IMR-90 (cell line): ENCODE measurements around the gene DERL3. TPM values are rescaled to one million over a fixed set of nuclear protein-coding genes. Genes with fewer than 3 reads are reported as not detected.

Experiments
- ATAC-seq: fragments of 200-7000 bp; cut with Tn5 transposase; 2 replicates; pipeline ENCODE4 v1.9.1; 2020; ENCODE audit warnings: low read depth, mild to moderate bottlenecking, moderate library complexity
- BruUV-seq: library from RNA; stranded (reverse); fragments of 400-500 nt; replicated peaks from 2 replicates; lab custom pipeline; 2021; lab: Mats Ljungman, UMichigan
- CTCF ChIA-PET: fragments of 300-600 bp; formaldehyde crosslinking; extraction: SDS; loops from one replicate; lab custom pipeline; 2021; ENCODE audit warnings: antibody characterized with exemption; lab: Yijun Ruan, JAX
- POLR2A ChIA-PET: fragments of 300-600 bp; sonication (Branson Sonifier 250); formaldehyde crosslinking; loops from one replicate; lab custom pipeline; 2022; ENCODE audit warnings: antibody characterized with exemption; ENCODE audit not compliant: unreplicated experiment; lab: Charles Lee
- DNase-seq: peaks from one replicate; pipeline ENCODE4 v3.0.0; 2013
- H2AFZ ChIP-seq: replicated peaks from 2 replicates; pipeline ENCODE3; 2013; ENCODE audit warnings: low read length, mild to moderate bottlenecking; ENCODE audit not compliant: poor library complexity
- H2AK5ac ChIP-seq: 2 replicates; pipeline ENCODE4 v1.6.1; 2013; ENCODE audit warnings: low read depth, low read length, inconsistent platforms
- H2AK9ac ChIP-seq: replicated peaks from 2 replicates; pipeline ENCODE3; 2013; ENCODE audit warnings: mild to moderate bottlenecking, low read depth, low read length, moderate library complexity; ENCODE audit not compliant: poor library complexity
- H2BK120ac ChIP-seq: 2 replicates; pipeline ENCODE4 v1.6.1; 2013; ENCODE audit warnings: low read depth, low read length, inconsistent platforms
- H2BK15ac ChIP-seq: 3 replicates; pipeline ENCODE4 v1.6.1; 2013; ENCODE audit warnings: low read depth, low read length, inconsistent platforms
- H2BK20ac ChIP-seq: 2 replicates; pipeline ENCODE4 v1.6.1; 2013; ENCODE audit warnings: low read depth, mild to moderate bottlenecking, inconsistent platforms, low read length, moderate library complexity
- H2BK5ac ChIP-seq: 2 replicates; pipeline ENCODE4 v1.6.1; 2013; ENCODE audit warnings: mild to moderate bottlenecking, low read depth, low read length, inconsistent platforms; ENCODE audit not compliant: poor library complexity, severe bottlenecking
- H3K14ac ChIP-seq: replicated peaks from 2 replicates; pipeline ENCODE4 v1.6.1; 2013; ENCODE audit warnings: low read depth, low read length, inconsistent platforms
- H3K18ac ChIP-seq: 2 replicates; pipeline ENCODE4 v1.6.1; 2013; ENCODE audit warnings: low read depth, low read length, control low read depth
- H3K23ac ChIP-seq: 2 replicates; pipeline ENCODE4 v1.6.1; 2013; ENCODE audit warnings: low read depth, low read length, inconsistent platforms
- H3K27ac ChIP-seq: 2 replicates; pipeline ENCODE4 v1.5.1; 2013; ENCODE audit warnings: mild to moderate bottlenecking, control low read depth, low read length; ENCODE audit not compliant: insufficient read depth
- H3K27me3 ChIP-seq: 2 replicates; pipeline ENCODE4 v1.6.1; 2013; ENCODE audit warnings: low read length; ENCODE audit not compliant: control insufficient read depth, insufficient read depth
- H3K36me3 ChIP-seq: 2 replicates; pipeline ENCODE4 v1.6.1; 2013; ENCODE audit warnings: low read length, mixed read lengths; ENCODE audit not compliant: control insufficient read depth, insufficient read depth
- H3K4ac ChIP-seq: 2 replicates; pipeline ENCODE4 v1.6.1; 2013; ENCODE audit warnings: low read depth, low read length, inconsistent platforms
- H3K4me1 ChIP-seq: 2 replicates; pipeline ENCODE4 v1.6.1; 2013; ENCODE audit warnings: low read length, mixed read lengths; ENCODE audit not compliant: control insufficient read depth, insufficient read depth
- H3K4me2 ChIP-seq: 2 replicates; pipeline ENCODE4 v1.6.1; 2013; ENCODE audit warnings: low read depth, mild to moderate bottlenecking, control low read depth, low read length, moderate library complexity
- H3K4me3 ChIP-seq: 2 replicates; pipeline ENCODE4 v1.5.1; 2013; ENCODE audit warnings: low read depth, mild to moderate bottlenecking, control low read depth, low read length, moderate library complexity; ENCODE audit not compliant: insufficient read depth
- H3K56ac ChIP-seq: 2 replicates; pipeline ENCODE4 v1.6.1; 2013; ENCODE audit warnings: low read length, inconsistent platforms; ENCODE audit not compliant: insufficient read depth; ENCODE audit errors: extremely low read depth
- H3K79me1 ChIP-seq, 2 experiments: 2 replicates each; pipeline ENCODE4 v1.6.1; 2013; ENCODE audit warnings: low read length in 2 of 2, inconsistent platforms in 1 of 2, low read depth in 1 of 2
- H3K9ac ChIP-seq: 2 replicates; pipeline ENCODE4 v1.6.1; 2013; ENCODE audit warnings: low read depth, low read length, control low read depth
- H3K9me1 ChIP-seq: 2 replicates; pipeline ENCODE4 v1.6.1; 2013; ENCODE audit warnings: low read length, inconsistent platforms; ENCODE audit not compliant: insufficient read depth
- H3K9me3 ChIP-seq: 2 replicates; pipeline ENCODE4 v1.6.1; 2013; ENCODE audit warnings: low read length; ENCODE audit not compliant: control insufficient read depth, insufficient read depth
- H4K20me1 ChIP-seq: 2 replicates; pipeline ENCODE4 v1.6.1; 2013; ENCODE audit warnings: low read length, inconsistent platforms; ENCODE audit not compliant: insufficient read depth
- H4K5ac ChIP-seq: 2 replicates; pipeline ENCODE4 v1.6.1; 2013; ENCODE audit warnings: mild to moderate bottlenecking, low read depth, low read length, control low read depth
- H4K8ac ChIP-seq, 2 experiments: 2 replicates each; pipeline ENCODE4 v1.6.1; 2013; ENCODE audit warnings: low read depth in 2 of 2, low read length in 2 of 2, control low read depth in 1 of 2, inconsistent platforms in 1 of 2
- H4K91ac ChIP-seq: 2 replicates; pipeline ENCODE4 v1.6.1; 2013; ENCODE audit warnings: low read depth, low read length, inconsistent platforms; ENCODE audit not compliant: insufficient read depth
- BHLHE40 ChIP-seq: fragments of 150-350 bp; IDR thresholded peaks from 2 replicates; pipeline ENCODE4 v1.6.1; 2016; ENCODE audit warnings: mild to moderate bottlenecking, low read depth, low read length
- WGBS, 2 experiments: methylation state at CpG; one replicate each; pipeline versions ENCODE4 v1.1.5 to v1.1.7; 2013; ENCODE audit warnings: missing lambda C conversion rate in 2 of 2; ENCODE audit not compliant: insufficient read length in 1 of 2; ENCODE audit errors: extremely low coverage in 2 of 2; 5-methylcytosine and 5-hydroxymethylcytosine counted together
- dilution Hi-C: fragments of 300-500 bp; cut with HindIII; formaldehyde crosslinking; loops from one replicate; pipeline ENCODE4 v1.14.3; 2018; ENCODE audit warnings: low sequenced_read_pairs; ENCODE audit not compliant: unreplicated experiment
- in situ Hi-C: fragments of 300-500 bp; cut with MboI; formaldehyde crosslinking; loops from 3 replicates; pipeline ENCODE4 v1.14.3; 2019; ENCODE audit warnings: low sequenced_read_pairs, inconsistent platforms, mixed read lengths
- intact Hi-C: fragments of 100-400 bp; cut with micrococcal nuclease; formaldehyde crosslinking; loops from 2 replicates; pipeline ENCODE4 v1.10.0; 2022
- polyA plus RNA-seq, 3 experiments: library from polyadenylated mRNA; depleted of rRNA; stranded (reverse); fragments of >200 nt; gene quantifications; 2 replicates each; pipeline ENCODE4 v1.2.3, GENCODE V29; 2012; ENCODE audit warnings: low replicate concordance in 1 of 3
- total RNA-seq: library from RNA; depleted of rRNA; stranded (reverse); fragments of >200 nt; gene quantifications from 2 replicates; pipeline ENCODE4 v1.2.3, GENCODE V29; 2012
- TF ChIP-seq, protein P1 (sequence below): conservative IDR thresholded peaks from 2 replicates; pipeline ENCODE4 v1.5.1; 2012; ENCODE audit warnings: mild to moderate bottlenecking, low read depth, low read length, improper control_type of control experiment

Gene DERL3
- total and polyA plus RNA-seq, 2 of the 4 experiments (the other 2 are of a cell fraction) = 0.18 to 0.62 TPM

DNA sequence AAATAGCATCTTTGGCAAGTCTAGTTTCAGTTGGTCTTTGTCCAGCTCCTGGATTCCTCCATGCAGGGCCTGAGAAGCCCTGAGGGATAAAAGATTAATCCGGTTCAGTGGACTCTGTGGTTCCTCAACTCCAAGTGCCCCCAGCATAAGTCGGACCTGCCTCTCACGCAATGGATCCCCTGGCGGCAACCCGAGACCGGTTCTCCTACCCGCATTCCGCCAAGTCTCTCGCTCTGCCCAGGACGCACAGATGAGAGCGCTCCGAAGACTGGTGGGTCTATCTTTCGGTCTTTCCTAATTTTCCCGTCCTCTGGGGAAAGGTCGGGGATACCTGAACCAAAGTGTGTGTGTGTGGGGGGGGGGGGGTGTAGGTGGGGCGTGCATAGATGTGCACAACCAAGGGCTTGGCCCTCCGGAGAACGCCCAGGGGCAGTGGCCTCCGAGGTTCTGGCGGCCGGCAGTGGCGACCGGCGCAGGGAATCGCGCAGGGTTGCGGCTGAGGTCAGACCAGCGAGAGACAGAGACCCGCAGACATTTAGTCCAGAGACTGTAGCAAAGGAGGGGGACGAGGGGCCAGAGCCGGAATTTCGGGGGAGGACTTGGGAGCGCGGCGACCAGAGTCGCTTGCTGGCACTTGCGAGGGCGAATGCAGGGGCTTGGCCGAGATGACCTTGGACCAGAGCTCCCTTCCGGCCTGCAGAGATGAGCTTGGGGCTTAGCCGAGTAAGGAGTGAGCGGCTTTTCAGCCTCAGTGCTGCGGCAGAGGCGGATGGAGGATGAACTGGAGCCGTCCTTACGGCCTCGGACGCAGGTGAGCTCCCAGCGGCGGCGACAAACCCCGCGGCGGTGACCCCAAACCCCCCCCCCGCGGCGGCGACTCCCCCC is 18.2 kb upstream of the DERL3 start:
- ATAC-seq = peak; percentile 68
- H3K36me3 ChIP-seq = no peaks in the 10 kb centered on the region
- ChIA-PET CTCF (interaction anchor here (1.0 to 1.3 kb wide), 3 partner anchors 7 to 86 kb away, joined by 4 to 6 read pairs (median 5); partner anchors contain the start of gene MIF), POLR2A (interaction anchor here (0.5 to 0.7 kb wide), 4 partner anchors 113 to 358 kb away, joined by 3 to 7 read pairs (median 4); no protein-coding TSS in a partner anchor)
- H3K9ac ChIP-seq = peak overlapping the region; percentile 58
- no peaks in the 10 kb centered on the region for H3K9me3 ChIP-seq
- peak overlapping the region; percentile 33 for H3K4me3 ChIP-seq
- no peak overlapping the region for H2BK20ac ChIP-seq
- H2AK9ac ChIP-seq = peak overlapping the region; percentile 69
- peak; percentile 46 for DNase-seq
- no peak overlapping the region for H2BK15ac ChIP-seq
- H2BK5ac ChIP-seq = peak overlapping the region; percentile 42
- H4K20me1 ChIP-seq = no peaks in the 10 kb centered on the region
- H3K79me1 ChIP-seq = peaks cover 0 to 16% of the 10 kb centered on the region in 2 experiments; a peak in 1 of 4 replicates
- peak overlapping the region; percentile 5; the same call in 1 of the 2 replicates for H3K18ac ChIP-seq
- TF ChIP-seq BHLHE40 = no peak
- TF ChIP-seq, protein P1, sequence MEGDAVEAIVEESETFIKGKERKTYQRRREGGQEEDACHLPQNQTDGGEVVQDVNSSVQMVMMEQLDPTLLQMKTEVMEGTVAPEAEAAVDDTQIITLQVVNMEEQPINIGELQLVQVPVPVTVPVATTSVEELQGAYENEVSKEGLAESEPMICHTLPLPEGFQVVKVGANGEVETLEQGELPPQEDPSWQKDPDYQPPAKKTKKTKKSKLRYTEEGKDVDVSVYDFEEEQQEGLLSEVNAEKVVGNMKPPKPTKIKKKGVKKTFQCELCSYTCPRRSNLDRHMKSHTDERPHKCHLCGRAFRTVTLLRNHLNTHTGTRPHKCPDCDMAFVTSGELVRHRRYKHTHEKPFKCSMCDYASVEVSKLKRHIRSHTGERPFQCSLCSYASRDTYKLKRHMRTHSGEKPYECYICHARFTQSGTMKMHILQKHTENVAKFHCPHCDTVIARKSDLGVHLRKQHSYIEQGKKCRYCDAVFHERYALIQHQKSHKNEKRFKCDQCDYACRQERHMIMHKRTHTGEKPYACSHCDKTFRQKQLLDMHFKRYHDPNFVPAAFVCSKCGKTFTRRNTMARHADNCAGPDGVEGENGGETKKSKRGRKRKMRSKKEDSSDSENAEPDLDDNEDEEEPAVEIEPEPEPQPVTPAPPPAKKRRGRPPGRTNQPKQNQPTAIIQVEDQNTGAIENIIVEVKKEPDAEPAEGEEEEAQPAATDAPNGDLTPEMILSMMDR = 0 out of 2 replicates have a peak, but pooled peaks have one; percentile 9
- H3K4me1 ChIP-seq = peaks cover 10% of the 10 kb centered on the region
- WGBS, 2 experiments = 6% methylated on average over 28 of the region's 58 CpGs; no CpG with 5 or more reads in 1 of the 2 experiments
- H3K9me1 ChIP-seq = no peaks in the 10 kb centered on the region
- in situ Hi-C loops = loop anchor here (10.0 kb wide), 1 partner anchor 232 kb away; no protein-coding TSS in a partner anchor
- peak overlapping the region; percentile 70 for H3K4ac ChIP-seq
- peak overlapping the region; percentile 99 for H2AFZ ChIP-seq
- H3K4me2 ChIP-seq = peak overlapping the region; percentile 78
- H3K27ac ChIP-seq = peak overlapping the region; percentile 57
- peak overlapping the region; percentile 68 for H4K5ac ChIP-seq
- BruUV-seq = no TSS peak
- peak overlapping the region; percentile 90 for H3K23ac ChIP-seq
- intact Hi-C loops = no loop called here
- peak overlapping the region; percentile 6; the same call in 1 of the 2 replicates for H3K56ac ChIP-seq
- H4K91ac ChIP-seq = peak overlapping the region; percentile 26
- peak overlapping the region; percentile 35; the same call in 1 of the 2 replicates for H2AK5ac ChIP-seq
- H3K27me3 ChIP-seq = no peaks in the 10 kb centered on the region
- peak overlapping the region; percentile 87 for H3K14ac ChIP-seq
- H4K8ac ChIP-seq = peak overlapping the region; percentile 56 to 93
- H2BK120ac ChIP-seq = no peak overlapping the region
- dilution Hi-C loops = no loop called here
